Colonic mucosa (tissue), 4 donors: Measurements from ENCODE around the gene ENPP6. TPM values are rescaled to one million over a fixed set of nuclear protein-coding genes. Genes with fewer than 3 reads are reported as not detected.

Experiments
- DNase-seq: peaks from one replicate; pipeline ENCODE4 v3.0.0-alpha.2; 2020
- H3K27ac ChIP-seq: fragments of 200-600 bp; one replicate; pipeline ENCODE4 v1.8.0; 2021
- H3K27me3 ChIP-seq: fragments of 200-600 bp; one replicate; pipeline ENCODE4 v1.8.0; 2021
- H3K36me3 ChIP-seq: fragments of 200-600 bp; one replicate; pipeline ENCODE4 v1.8.0; 2021
- H3K4me1 ChIP-seq: fragments of 200-600 bp; one replicate; pipeline ENCODE4 v1.8.0; 2021; ENCODE audit warnings: mild to moderate bottlenecking
- H3K4me3 ChIP-seq: fragments of 200-600 bp; one replicate; pipeline ENCODE4 v1.8.0; 2021
- H3K9ac ChIP-seq, 2 donors: one replicate each; pipeline ENCODE4 v1.7.0; 2013; ENCODE audit warnings: control low read depth in 2 of 2, low read depth in 2 of 2, low read length in 2 of 2
- H3K9me3 ChIP-seq: fragments of 200-600 bp; one replicate; pipeline ENCODE4 v1.8.0; 2021
- intact Hi-C: fragments of 100-400 bp; cut with DNase I; formaldehyde crosslinking; loops from one replicate; pipeline ENCODE4 v1.14.1; 2022
- total RNA-seq, 2 donors: library from RNA; stranded (reverse); fragmentation: NEBNext Ultra II Directional in 1 of 2; extraction: Animal tissue kit (Norgen Biotek cat#: 25700) in 1 of 2; gene quantifications; one replicate each; pipeline ENCODE4 v1.2.1, GENCODE V29; 2021
- TF ChIP-seq, protein P1 (sequence below): fragments of 200-600 bp; IDR thresholded peaks from one replicate; pipeline ENCODE4 v1.8.0; 2022; ENCODE audit warnings: antibody characterized with exemption, mild to moderate bottlenecking
- donor health status: healthy.
- donor health status: DM: no; HTN: no; CAD: no.
- donor health status: DM: no; HTN: no; CAD: no.

ENPP6 gene
- total RNA-seq, 2 donors from 2014 or later: 0.27 to 0.53 TPM

DNA sequence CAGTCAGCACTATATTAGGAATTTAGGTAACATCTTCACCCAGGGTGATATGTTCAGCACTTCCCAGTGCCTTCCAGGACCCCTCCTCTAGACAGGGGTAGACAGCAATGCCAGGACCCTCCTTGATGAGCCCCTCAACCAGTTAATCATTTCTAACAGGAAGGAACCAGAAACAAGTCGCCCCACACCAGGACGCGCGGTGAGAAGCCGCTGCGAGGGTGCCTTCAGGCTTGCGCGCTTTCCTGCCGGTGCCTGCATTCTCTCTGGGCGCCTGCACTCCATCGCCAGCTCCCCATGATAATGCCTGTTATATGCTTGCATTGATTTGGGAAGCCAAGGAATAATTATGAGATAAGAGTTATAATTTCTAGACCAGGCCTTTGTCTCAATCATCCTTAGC, 116.0 kb downstream of the ENPP6 start:
- Histone ChIP-seq H3K36me3 (no peaks in the 10 kb centered on the region), H3K9ac (no peak overlapping the region), H3K27me3 (no peaks in the 10 kb centered on the region), H3K27ac (no peak overlapping the region), H3K4me3 (no peak overlapping the region), H3K4me1 (no peaks in the 10 kb centered on the region), H3K9me3 (no peaks in the 10 kb centered on the region)
- intact Hi-C loops: loop anchor here (2.0 to 5.0 kb wide), 2 partner anchors 61 to 261 kb away; no protein-coding TSS in a partner anchor
- TF ChIP-seq, protein P1, sequence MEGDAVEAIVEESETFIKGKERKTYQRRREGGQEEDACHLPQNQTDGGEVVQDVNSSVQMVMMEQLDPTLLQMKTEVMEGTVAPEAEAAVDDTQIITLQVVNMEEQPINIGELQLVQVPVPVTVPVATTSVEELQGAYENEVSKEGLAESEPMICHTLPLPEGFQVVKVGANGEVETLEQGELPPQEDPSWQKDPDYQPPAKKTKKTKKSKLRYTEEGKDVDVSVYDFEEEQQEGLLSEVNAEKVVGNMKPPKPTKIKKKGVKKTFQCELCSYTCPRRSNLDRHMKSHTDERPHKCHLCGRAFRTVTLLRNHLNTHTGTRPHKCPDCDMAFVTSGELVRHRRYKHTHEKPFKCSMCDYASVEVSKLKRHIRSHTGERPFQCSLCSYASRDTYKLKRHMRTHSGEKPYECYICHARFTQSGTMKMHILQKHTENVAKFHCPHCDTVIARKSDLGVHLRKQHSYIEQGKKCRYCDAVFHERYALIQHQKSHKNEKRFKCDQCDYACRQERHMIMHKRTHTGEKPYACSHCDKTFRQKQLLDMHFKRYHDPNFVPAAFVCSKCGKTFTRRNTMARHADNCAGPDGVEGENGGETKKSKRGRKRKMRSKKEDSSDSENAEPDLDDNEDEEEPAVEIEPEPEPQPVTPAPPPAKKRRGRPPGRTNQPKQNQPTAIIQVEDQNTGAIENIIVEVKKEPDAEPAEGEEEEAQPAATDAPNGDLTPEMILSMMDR: no peak
- DNase-seq: no peak

DNA sequence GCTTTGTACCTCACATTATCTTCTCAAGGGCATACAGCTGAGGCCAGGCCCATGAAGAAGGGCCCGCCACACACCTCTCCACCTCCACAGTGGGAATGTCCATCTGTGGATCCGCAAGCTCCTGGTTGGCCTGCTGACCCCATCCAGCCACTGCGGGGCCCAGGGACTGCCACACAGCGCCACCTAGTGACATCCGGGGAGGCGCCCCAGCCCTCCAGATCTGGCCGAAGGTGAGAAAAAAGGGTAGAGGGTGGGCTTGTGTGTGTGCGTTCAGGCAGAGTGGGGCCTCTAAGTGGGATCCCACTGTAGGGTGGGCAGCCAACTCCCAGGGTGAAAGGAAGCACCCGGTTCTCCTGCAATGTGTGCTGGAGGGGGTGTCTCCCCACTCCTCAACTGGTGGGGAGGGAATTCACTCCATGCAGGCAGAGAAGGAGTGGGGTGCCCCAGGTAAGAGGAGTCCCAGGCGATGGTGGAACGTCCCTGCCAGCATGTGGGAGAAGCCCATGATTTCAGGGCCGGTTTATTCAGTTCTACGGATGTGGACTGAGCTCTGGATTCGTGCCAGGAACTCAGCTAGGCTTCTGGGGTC, 117.3 kb downstream of the ENPP6 start:
- DNase-seq: peak; percentile 60
- Histone ChIP-seq H3K27me3 (no peaks in the 10 kb centered on the region), H3K4me3 (no peak overlapping the region), H3K9me3 (no peaks in the 10 kb centered on the region), H3K27ac (no peak overlapping the region), H3K36me3 (no peaks in the 10 kb centered on the region), H3K9ac (no peak overlapping the region), H3K4me1 (no peaks in the 10 kb centered on the region)
- intact Hi-C loops: loop anchor here (5.0 kb wide), 1 partner anchor 62 kb away; no protein-coding TSS in a partner anchor
- TF ChIP-seq, protein P1: peak; percentile 52

DNA sequence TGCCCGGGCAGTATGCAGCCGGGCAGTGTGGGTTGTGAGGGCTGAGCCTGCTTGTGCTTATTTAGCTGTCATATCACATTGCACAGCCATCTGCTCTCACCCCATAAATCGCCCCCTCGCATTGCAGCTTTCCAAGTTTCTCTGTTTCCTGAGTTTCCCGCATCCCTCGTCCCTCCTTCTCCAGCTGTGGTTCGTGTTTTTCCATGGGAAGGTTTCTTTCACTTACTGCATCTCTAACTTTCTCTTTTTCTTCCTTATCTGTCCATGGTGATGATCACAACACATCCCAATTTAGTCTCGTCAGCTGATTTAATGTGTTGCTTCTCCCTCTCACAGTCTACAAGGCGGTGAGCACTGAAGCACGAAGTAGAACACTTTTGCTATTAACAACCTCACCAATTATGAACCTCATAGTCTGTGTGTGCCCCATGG, 118.1 kb downstream of the ENPP6 start:
- H3K27me3 ChIP-seq: no peaks in the 10 kb centered on the region
- H3K36me3 ChIP-seq: no peaks in the 10 kb centered on the region
- H3K9me3 ChIP-seq: no peaks in the 10 kb centered on the region
- no peak for DNase-seq
- H3K9ac ChIP-seq: no peak overlapping the region
- TF ChIP-seq, protein P1: no peak
- H3K4me3 ChIP-seq: no peak overlapping the region
- intact Hi-C loops: no loop called here
- no peaks in the 10 kb centered on the region for H3K4me1 ChIP-seq
- H3K27ac ChIP-seq: no peak overlapping the region

DNA sequence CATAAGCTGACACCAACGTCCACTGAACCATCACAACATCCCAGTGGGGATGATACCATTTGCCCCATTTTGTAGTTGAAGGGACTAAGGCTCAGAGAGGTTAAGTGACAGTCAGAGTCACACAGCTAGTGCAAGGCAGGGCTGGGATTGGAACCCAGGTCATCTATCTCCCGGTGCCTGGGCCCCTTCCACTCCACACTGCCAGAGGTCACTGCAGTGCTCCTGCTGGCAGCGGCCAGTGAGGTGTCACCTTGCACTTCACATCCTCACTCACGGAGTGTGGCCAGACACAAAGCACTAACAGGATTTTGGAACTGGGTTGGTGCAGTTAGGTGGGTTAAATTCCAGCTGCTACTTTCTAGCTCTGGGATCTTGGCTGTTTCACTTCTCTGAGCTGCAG, 118.7 kb downstream of the ENPP6 start:
- Histone ChIP-seq H3K27ac (no peak overlapping the region), H3K4me1 (no peaks in the 10 kb centered on the region), H3K36me3 (no peaks in the 10 kb centered on the region), H3K4me3 (no peak overlapping the region), H3K9ac (no peak overlapping the region), H3K27me3 (no peaks in the 10 kb centered on the region), H3K9me3 (no peaks in the 10 kb centered on the region)
- intact Hi-C loops: no loop called here
- no peak for DNase-seq
- TF ChIP-seq, protein P1: no peak

DNA sequence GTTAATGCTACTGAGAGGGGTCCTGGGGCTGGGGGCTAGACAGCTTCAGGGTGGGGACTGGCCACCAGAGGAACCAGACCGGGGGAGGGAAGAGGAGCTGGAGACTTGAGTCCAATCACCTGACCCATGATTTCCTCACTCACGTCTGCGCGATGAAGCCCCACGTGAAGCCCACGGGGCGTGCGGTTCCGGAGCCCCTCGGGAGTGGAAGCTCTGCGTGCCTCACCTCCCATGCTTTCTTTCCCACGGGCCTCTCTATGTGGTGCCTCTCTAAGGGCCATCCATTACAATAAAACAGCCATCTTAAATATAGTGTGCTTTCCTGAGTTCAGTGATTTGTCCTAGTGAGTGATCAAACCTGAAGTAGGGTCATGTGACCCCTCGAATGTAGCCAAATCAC, 119.9 kb downstream of the ENPP6 start:
- Histone ChIP-seq H3K4me1 (no peaks in the 10 kb centered on the region), H3K9ac (no peak overlapping the region), H3K4me3 (no peak overlapping the region), H3K27ac (no peak overlapping the region), H3K9me3 (no peaks in the 10 kb centered on the region), H3K36me3 (no peaks in the 10 kb centered on the region), H3K27me3 (no peaks in the 10 kb centered on the region)
- TF ChIP-seq, protein P1: no peak
- DNase-seq: no peak
- intact Hi-C loops: no loop called here
